Stimulated activated CD8-positive, alpha-beta memory T cell treated with anti-CD3 and anti-CD28 coated beads, Interleukin-7, amount 100 ng/mL, for 1 hour (primary cell): ENCODE measurements around the gene SLC50A1.
"Not testable (repeated sequence)": the region's sequence is repeated elsewhere in the genome, so short reads cannot be mapped to it uniquely, and the experiment has no call there.

ENCODE experiments used
- DNase-seq, 2 donors: peaks; one replicate each; pipeline ENCODE4 v3.0.0-alpha.2; 2020; ENCODE audit warnings: low read depth in 2 of 2

Gene SLC50A1

GRCh38 chr1:155116113-155116764 is 19.4 kb upstream of the SLC50A1 start:
- DNase-seq: no peak

GRCh38 chr1:155117610-155118009 is 18.0 kb upstream of the SLC50A1 start:
- DNase-seq: no peak

GRCh38 chr1:155118090-155118489 is 17.6 kb upstream of the SLC50A1 start:
- not testable (repeated sequence) for DNase-seq

GRCh38 chr1:155120253-155120652 is 15.4 kb upstream of the SLC50A1 start:
- DNase-seq: no peak

DNA sequence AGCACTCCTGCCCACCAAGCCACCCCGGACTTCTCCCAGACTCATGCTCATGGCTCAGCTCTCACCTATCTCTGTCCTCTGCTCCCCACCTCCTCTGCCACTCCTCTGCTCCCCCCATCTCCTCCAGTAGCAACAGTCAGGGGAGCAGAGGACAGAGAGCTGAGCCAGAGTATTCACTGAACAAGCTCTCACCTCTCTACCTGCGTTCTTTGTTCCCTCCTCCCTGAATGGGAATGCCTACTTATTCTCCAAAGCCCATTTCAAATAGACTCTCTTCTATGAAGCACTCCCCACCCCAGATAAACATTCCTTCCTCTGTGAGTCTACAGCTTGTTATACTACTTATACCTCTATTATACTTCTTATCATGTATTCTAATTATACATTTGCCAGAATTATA is 14.4 kb upstream of the SLC50A1 start:
- no peak for DNase-seq

GRCh38 chr1:155122308-155122707 is 13.3 kb upstream of the SLC50A1 start:
- no peak for DNase-seq

- no peak for DNase-seq
Observed at GRCh38 chr1:155123801-155124200, 11.9 kb upstream of the SLC50A1 start.

- no peak for DNase-seq
Observed at GRCh38 chr1:155124503-155125463, 10.9 kb upstream of the SLC50A1 start.

- DNase-seq: no peak
Observed at GRCh38 chr1:155125511-155125945, 10.1 kb upstream of the SLC50A1 start.

- DNase-seq: no peak
Observed at GRCh38 chr1:155125946-155126555, 9.6 kb upstream of the SLC50A1 start.

DNA sequence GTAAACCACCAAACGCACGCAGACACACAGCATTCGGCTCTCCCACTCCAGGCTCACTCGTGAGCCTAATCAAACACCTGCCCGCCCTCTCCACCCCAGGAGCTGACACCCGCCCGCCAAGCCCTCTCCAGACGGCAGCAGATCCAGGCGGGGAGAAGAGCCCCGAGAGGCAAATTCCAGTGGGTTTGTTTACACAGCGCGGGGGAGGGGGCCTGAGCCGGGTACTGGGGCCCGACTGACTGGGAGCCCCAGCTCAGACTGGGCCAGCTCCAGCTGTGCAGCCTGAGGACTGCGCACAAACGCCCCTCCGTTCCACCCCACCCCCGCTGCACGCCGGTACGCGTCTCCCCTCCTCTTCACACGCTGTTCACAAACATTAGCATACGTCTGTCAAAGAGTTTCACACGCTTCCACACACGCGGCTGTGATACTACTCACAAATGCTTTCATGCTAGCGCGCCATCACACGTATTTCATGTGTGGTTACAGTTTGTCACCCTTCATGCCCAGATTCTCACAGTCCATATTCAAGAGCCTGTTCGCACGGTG is 9.0 kb upstream of the SLC50A1 start:
- DNase-seq: no peak

- DNase-seq: no peak
Observed at GRCh38 chr1:155127105-155127966, 8.3 kb upstream of the SLC50A1 start, which contains the start of gene EFNA1. TSS of gene EFNA1 (plus strand) at chr1:155127876. CDS start at chr1:155127978, 102 bp downstream.

GRCh38 chr1:155127967-155128754 is 7.5 kb upstream of the SLC50A1 start:
- DNase-seq: no peak

DNA sequence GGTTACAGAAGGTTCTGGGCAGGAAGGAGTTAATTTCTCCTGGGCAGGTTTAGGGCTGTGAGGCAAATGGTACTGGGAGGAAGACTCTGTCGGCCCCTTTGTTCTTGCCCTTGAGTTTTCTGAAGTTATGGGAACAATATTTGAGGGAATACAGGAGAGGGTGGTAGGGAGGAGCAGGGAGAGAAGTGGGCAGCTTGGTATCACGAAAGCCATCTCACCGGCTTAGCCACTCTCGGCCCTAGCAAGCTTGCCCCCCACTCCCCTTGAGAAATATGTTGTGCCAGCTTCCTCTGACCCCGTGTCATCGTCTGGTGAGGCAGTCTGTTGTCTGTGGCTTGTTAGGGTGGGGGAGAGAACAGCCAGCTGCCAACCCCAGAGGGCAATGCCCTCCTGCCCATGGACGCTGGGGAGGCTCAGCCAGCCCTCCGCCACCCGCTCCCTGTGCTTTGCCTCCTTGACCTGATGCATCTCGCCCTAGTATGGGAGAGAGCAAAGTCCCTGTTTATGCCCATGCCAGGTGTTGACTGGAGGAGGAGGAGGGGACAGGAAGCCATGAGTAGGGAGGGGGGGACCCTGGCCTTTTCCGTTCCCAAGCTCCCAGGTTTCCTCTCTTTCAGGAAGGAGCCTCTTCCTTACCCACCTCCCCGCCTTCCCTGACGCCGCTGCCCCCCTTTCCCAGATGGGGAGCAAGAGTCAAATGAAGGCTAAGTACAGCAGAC is 6.7 kb upstream of the SLC50A1 start:
- no peak for DNase-seq

GRCh38 chr1:155130272-155131006 is 5.2 kb upstream of the SLC50A1 start:
- DNase-seq: no peak

- no peak for DNase-seq
Observed at GRCh38 chr1:155131285-155131684, 4.4 kb upstream of the SLC50A1 start.

DNA sequence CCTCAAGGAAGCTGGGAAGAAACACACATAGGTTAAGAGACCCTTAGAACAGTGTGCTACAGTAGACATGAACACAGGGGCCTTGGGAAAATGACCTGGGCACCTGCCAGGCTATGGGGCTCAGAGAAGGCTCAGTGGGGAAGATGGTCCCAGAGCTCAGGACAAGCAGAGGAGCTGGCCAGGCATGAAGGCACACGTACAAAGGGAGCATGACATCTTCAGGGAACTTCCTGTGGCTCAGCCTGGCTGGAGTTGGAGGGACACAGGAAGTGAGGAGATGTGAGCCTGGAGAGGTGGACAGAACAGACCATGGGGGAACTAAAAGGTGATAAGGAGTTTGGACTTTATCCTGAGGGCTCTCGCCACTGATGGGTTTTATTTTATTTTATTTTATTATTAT is 3.8 kb upstream of the SLC50A1 start:
- no peak for DNase-seq

GRCh38 chr1:155133799-155134281 is 1.8 kb upstream of the SLC50A1 start:
- no peak for DNase-seq

GRCh38 chr1:155134322-155134721 is 1.3 kb upstream of the SLC50A1 start:
- no peak for DNase-seq
